IPS-NIHi11 (cell line): Measurements from ENCODE around the gene GRIP1.
"Not testable (repeated sequence)": the region's sequence is repeated elsewhere in the genome, so short reads cannot be mapped to it uniquely, and the experiment has no call there.

Experiments
- DNase-seq: peaks from one replicate; pipeline ENCODE4 v3.0.0; 2012; ENCODE audit warnings: mixed read lengths, low spot score

GRIP1 gene

GRCh38 chr12:66329941-66330340 is 348.9 kb downstream of the GRIP1 start:
- DNase-seq: no peak

DNA sequence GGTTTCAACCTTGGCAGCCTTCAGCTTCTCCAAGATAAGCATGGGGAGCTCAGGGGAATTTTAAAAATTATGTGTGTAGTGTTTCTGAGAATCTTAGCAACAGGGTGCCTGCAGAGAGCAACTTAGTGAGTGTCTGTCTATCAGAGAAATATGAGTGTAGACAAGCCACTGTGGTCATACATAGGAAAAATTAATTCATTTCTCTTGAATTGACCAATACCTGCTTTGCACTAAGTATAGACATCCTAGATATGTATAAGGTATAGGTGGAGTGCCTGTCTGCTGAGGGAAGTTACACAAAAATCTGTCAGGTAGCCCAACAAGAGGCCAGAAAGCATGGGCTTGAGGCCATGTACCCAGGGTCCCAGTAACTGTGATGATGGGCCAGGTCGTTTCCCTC is 355.9 kb downstream of the GRIP1 start:
- DNase-seq: no peak

- DNase-seq: no peak
These were observed 357.4 kb downstream of the GRIP1 start for GRCh38 chr12:66321435-66321834.

- no peak for DNase-seq
These were observed 357.9 kb downstream of the GRIP1 start for GRCh38 chr12:66320996-66321395.

- no peak for DNase-seq
These were observed 359.5 kb downstream of the GRIP1 start for GRCh38 chr12:66319266-66319954.

- DNase-seq: no peak
These were observed 364.6 kb downstream of the GRIP1 start for GRCh38 chr12:66314278-66314677.

GRCh38 chr12:66312189-66312588 is 366.7 kb downstream of the GRIP1 start:
- no peak for DNase-seq

DNA sequence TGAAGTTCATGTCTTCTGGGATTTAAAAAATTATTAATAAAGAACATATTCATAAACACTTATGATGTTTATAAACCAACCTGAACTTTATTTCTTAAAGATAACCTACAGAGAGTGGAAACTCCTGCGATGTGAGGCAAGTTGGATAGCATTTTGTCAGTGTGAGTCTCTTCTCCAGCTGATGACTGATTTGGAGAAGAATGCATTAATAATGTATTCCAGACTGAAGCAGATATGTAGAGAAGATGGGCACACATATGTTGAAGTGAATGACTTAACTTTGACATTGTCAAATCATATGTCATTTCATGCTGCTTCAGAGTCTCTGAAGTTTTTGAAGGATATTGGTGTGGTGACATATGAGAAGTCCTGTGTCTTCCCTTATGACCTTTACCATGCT is 369.3 kb downstream of the GRIP1 start:
- no peak for DNase-seq

- DNase-seq: no peak
These were observed 374.5 kb downstream of the GRIP1 start for GRCh38 chr12:66304296-66304900.

DNA sequence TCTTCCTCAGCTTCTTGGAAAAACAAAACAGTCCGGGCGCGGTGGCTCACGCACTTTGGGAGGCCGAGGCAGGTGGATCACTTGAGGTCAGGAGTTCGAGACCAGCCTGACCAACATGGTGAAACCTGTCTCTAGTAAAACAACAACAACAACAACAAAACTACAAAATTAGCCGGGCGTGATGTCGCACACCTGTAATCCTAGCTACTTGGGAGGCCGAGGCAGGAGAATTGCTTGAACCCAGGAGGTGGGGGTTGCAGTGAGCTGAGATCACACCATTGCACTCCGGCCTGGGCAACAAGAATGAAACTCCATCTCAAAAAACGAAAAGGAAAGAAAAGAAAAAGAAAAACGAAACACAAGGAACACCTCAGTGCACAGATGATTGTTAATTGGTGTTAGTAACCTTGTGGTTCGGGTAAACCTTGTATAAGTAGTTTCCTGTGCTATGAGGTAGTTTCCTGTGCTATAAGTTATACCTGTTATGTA is 375.5 kb downstream of the GRIP1 start:
- not testable (repeated sequence) for DNase-seq

GRCh38 chr12:66302827-66303169 is 376.1 kb downstream of the GRIP1 start:
- DNase-seq: no peak

DNA sequence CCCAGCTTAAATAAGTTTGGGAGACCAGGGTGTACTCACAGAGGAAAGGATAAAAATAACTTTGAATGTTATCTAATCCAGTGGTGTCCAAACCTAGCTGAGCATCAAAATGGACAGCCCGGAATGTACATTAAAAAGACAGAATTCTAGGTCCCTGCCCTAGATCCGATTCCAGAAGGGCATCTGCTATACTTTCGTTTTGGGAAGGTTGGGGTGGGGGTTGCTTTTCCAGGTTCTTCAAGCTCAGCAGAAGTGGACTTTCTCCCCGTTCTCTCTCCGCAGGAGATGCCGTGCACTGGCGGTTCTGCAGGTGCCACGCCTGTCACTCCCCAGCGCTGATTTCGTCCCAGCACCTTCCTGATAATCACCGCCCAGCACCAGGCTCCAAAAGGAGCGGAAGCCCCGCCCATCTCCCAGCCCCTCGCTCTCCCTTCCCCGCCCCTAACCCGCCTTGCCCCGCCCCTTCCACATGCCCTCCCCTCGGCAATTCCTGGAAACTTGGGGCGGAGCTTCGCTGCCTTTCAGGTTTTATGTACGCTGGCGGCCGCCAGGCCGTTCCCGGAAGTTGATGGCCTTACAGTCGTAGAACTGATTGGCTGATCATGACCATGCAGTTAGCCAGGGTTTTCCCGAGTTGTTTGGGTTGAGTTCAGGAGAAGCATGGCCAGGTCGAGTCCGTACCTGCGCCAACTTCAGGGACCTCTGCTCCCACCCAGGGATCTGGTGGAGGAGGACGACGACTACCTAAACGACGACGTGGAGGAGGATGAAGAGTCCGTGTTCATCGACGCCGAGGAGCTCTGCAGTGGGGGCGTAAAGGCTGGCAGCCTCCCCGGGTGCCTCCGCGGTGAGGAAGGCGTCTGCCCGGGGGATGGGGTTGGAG is 376.7 kb downstream of the GRIP1 start, which contains the start of gene HELB:
TSS of gene HELB (plus strand) at position 550 of the 883 bp plus-strand sequence. CDS start at position 661, 111 bp downstream.
- peak; percentile 97 for DNase-seq

DNA sequence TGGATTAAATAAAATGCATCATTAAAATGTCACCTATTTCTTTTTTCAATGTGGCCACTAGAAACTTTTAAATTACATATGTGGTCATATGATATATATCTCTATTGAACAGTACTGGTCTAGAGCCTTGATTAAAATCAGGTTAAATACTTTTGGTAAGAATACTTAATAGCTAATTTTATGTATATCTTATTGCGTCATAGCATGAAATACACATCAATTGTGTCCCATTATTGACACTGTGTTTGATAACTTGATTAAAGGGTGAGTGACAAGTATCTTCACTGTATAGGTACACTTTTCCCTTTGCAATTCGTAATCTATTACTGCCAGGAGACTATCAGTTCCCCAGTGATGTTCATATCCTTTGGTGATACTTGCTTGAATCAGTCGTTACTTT is 381.0 kb downstream of the GRIP1 start:
- DNase-seq: no peak
